H1 (cell line): Measurements from ENCODE around the gene CAB39L. TPM values are rescaled to one million over a fixed set of nuclear protein-coding genes. Genes with fewer than 3 reads are reported as not detected.

ENCODE experiments used
- BCL11A ChIP-seq, 2 experiments: IDR thresholded peaks; one replicate each; pipeline ENCODE4 v1.6.1; 2011; ENCODE audit warnings: low read depth in 2 of 2, low read length in 2 of 2, mild to moderate bottlenecking in 2 of 2
- CBX5 ChIP-seq: fragments of 300-800, 300-1000 bp; sonication (generic); IDR thresholded peaks from 2 replicates; pipeline ENCODE4 v1.7.1; 2016; ENCODE audit warnings: antibody characterized with exemption, low read length, low read depth
- CHD1 ChIP-seq: IDR thresholded peaks from 2 replicates; pipeline ENCODE4 v1.6.1; 2012; ENCODE audit warnings: low read depth, low read length, improper control_type of control experiment
- JUND ChIP-seq: IDR thresholded peaks from 2 replicates; pipeline ENCODE4 v1.6.1; 2011; ENCODE audit warnings: mild to moderate bottlenecking, improper control_type of control experiment, low read length
- MAFK ChIP-seq: IDR thresholded peaks from 2 replicates; pipeline ENCODE4 v1.6.1; 2012; ENCODE audit warnings: low read depth, mild to moderate bottlenecking, improper control_type of control experiment, low read length
- POLR2A ChIP-seq, 2 experiments: IDR thresholded peaks; 1 replicate in 1 of 2; 2 replicates in 1 of 2; pipeline ENCODE4 v1.6.1; 2011; ENCODE audit warnings: low read depth in 2 of 2, low read length in 2 of 2, mild to moderate bottlenecking in 2 of 2; ENCODE audit errors: control extremely low read depth in 1 of 2
- POLR2AphosphoS5 ChIP-seq: IDR thresholded peaks from 2 replicates; pipeline ENCODE4 v1.6.1; 2011; ENCODE audit warnings: low read depth, low read length
- RBBP5 ChIP-seq: IDR thresholded peaks from 2 replicates; pipeline ENCODE4 v1.7.1; 2012; ENCODE audit warnings: low read depth, mild to moderate bottlenecking, inconsistent platforms, low read length, moderate library complexity, borderline replicate concordance
- SIRT6 ChIP-seq: IDR thresholded peaks from one replicate; pipeline ENCODE4 v1.7.1; 2012; ENCODE audit warnings: low read length, inconsistent platforms
- SP2 ChIP-seq: IDR thresholded peaks from 2 replicates; pipeline ENCODE4 v1.6.1; 2012; ENCODE audit warnings: mild to moderate bottlenecking, low read length, inconsistent platforms
- TEAD4 ChIP-seq: IDR thresholded peaks from 2 replicates; pipeline ENCODE4 v1.6.1; 2012; ENCODE audit warnings: low read depth, low read length, inconsistent platforms, mixed read lengths
- polyA plus RNA-seq, 7 experiments: library from polyadenylated mRNA; depleted of rRNA in 3 of 7; stranded (reverse) in 5 of 7; unstranded in 2 of 7; fragments of >200 nt in 5 of 7; fragments of 200-250 nt in 2 of 7; gene quantifications; 1 replicate in 5 of 7; 2 replicates in 1 of 7; 4 replicates in 1 of 7; pipeline versions ENCODE4 v1.2.1 to v1.2.3, GENCODE V29; 2011 to 2013; ENCODE audit warnings: missing spikeins in 2 of 7, mixed read lengths in 2 of 7
- total RNA-seq: library from RNA; stranded (reverse); fragmentation: NEBNext Ultra II Directional; extraction: Animal tissue kit (Norgen Biotek cat#: 25700); gene quantifications from 2 replicates; pipeline ENCODE4 v1.2.1, GENCODE V29; 2021
- TF ChIP-seq, protein P1 (sequence below): fragments of 300-600 bp; sonication (generic); IDR thresholded peaks from 2 replicates; pipeline ENCODE4 v1.7.1; 2012; ENCODE audit warnings: low read length, moderate library complexity, mild to moderate bottlenecking, inconsistent platforms; ENCODE audit not compliant: insufficient replicate concordance
- TF ChIP-seq, protein P2 (sequence below): IDR thresholded peaks from 2 replicates; pipeline ENCODE4 v1.6.1; 2011; ENCODE audit warnings: low read depth, mild to moderate bottlenecking, low read length; ENCODE audit not compliant: insufficient read depth

Gene CAB39L
- total and polyA plus RNA-seq, 2 of the 8 experiments (the other 6 are each of a cell fraction or from before 2014, with no cell fraction given): 2.5 to 4.8 TPM

DNA sequence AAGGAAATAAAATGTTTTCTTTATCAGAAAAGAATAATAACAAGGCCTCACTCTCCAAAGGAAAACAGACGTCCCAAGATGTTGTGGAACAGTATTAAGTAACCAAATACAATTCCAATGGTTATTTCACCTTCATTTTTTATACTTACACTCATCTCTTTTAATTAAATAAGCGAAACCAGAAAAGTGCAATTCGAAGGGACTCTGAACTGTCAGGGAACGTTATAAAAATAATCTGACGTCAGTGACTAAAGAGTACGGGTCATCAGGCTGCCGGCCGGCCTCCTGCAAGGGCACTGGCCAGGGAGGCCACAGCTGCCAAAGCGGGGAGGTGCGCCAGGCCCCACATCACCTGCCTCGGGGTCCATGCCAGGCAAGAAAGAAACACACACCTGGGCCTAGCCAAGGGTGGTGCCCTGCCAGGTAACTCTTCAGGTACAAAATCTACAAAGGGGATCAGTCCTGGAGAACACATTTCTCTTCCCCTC lies 134.9 kb downstream of the CAB39L start (continued):
- TF ChIP-seq, protein P1, sequence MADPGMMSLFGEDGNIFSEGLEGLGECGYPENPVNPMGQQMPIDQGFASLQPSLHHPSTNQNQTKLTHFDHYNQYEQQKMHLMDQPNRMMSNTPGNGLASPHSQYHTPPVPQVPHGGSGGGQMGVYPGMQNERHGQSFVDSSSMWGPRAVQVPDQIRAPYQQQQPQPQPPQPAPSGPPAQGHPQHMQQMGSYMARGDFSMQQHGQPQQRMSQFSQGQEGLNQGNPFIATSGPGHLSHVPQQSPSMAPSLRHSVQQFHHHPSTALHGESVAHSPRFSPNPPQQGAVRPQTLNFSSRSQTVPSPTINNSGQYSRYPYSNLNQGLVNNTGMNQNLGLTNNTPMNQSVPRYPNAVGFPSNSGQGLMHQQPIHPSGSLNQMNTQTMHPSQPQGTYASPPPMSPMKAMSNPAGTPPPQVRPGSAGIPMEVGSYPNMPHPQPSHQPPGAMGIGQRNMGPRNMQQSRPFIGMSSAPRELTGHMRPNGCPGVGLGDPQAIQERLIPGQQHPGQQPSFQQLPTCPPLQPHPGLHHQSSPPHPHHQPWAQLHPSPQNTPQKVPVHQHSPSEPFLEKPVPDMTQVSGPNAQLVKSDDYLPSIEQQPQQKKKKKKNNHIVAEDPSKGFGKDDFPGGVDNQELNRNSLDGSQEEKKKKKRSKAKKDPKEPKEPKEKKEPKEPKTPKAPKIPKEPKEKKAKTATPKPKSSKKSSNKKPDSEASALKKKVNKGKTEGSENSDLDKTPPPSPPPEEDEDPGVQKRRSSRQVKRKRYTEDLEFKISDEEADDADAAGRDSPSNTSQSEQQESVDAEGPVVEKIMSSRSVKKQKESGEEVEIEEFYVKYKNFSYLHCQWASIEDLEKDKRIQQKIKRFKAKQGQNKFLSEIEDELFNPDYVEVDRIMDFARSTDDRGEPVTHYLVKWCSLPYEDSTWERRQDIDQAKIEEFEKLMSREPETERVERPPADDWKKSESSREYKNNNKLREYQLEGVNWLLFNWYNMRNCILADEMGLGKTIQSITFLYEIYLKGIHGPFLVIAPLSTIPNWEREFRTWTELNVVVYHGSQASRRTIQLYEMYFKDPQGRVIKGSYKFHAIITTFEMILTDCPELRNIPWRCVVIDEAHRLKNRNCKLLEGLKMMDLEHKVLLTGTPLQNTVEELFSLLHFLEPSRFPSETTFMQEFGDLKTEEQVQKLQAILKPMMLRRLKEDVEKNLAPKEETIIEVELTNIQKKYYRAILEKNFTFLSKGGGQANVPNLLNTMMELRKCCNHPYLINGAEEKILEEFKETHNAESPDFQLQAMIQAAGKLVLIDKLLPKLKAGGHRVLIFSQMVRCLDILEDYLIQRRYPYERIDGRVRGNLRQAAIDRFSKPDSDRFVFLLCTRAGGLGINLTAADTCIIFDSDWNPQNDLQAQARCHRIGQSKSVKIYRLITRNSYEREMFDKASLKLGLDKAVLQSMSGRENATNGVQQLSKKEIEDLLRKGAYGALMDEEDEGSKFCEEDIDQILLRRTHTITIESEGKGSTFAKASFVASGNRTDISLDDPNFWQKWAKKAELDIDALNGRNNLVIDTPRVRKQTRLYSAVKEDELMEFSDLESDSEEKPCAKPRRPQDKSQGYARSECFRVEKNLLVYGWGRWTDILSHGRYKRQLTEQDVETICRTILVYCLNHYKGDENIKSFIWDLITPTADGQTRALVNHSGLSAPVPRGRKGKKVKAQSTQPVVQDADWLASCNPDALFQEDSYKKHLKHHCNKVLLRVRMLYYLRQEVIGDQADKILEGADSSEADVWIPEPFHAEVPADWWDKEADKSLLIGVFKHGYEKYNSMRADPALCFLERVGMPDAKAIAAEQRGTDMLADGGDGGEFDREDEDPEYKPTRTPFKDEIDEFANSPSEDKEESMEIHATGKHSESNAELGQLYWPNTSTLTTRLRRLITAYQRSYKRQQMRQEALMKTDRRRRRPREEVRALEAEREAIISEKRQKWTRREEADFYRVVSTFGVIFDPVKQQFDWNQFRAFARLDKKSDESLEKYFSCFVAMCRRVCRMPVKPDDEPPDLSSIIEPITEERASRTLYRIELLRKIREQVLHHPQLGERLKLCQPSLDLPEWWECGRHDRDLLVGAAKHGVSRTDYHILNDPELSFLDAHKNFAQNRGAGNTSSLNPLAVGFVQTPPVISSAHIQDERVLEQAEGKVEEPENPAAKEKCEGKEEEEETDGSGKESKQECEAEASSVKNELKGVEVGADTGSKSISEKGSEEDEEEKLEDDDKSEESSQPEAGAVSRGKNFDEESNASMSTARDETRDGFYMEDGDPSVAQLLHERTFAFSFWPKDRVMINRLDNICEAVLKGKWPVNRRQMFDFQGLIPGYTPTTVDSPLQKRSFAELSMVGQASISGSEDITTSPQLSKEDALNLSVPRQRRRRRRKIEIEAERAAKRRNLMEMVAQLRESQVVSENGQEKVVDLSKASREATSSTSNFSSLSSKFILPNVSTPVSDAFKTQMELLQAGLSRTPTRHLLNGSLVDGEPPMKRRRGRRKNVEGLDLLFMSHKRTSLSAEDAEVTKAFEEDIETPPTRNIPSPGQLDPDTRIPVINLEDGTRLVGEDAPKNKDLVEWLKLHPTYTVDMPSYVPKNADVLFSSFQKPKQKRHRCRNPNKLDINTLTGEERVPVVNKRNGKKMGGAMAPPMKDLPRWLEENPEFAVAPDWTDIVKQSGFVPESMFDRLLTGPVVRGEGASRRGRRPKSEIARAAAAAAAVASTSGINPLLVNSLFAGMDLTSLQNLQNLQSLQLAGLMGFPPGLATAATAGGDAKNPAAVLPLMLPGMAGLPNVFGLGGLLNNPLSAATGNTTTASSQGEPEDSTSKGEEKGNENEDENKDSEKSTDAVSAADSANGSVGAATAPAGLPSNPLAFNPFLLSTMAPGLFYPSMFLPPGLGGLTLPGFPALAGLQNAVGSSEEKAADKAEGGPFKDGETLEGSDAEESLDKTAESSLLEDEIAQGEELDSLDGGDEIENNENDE: no peak
- TF ChIP-seq SIRT6: no peak
- TF ChIP-seq JUND: no peak
- TF ChIP-seq CBX5: no peak
- TF ChIP-seq POLR2A (IDR thresholded peaks at IDR 0.05; ENCODE audit: control extremely low read depth in 1 of 2, low read depth in 2 of 2, low read length in 2 of 2): no peak
- TF ChIP-seq RBBP5: no peak
- no peak for TF ChIP-seq TEAD4
- TF ChIP-seq SP2: no peak
- no peak for TF ChIP-seq POLR2AphosphoS5
- no peak for TF ChIP-seq BCL11A (IDR thresholded peaks at IDR 0.05; ENCODE audit: low read depth in 2 of 2, low read length in 2 of 2)
- TF ChIP-seq, protein P2, sequence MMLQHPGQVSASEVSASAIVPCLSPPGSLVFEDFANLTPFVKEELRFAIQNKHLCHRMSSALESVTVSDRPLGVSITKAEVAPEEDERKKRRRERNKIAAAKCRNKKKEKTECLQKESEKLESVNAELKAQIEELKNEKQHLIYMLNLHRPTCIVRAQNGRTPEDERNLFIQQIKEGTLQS: no peak
- TF ChIP-seq CHD1: no peak
- TF ChIP-seq MAFK: no peak
- TF ChIP-seq, all 59 proteins: peak for 0
